MM.1S (cell line): Measurements from ENCODE around the gene PHB1.

Source experiments
- CTCF ChIP-seq: fragments of 300-600 bp; sonication (generic); IDR thresholded peaks from 2 replicates; pipeline ENCODE4 v1.5.1; 2016; ENCODE audit warnings: antibody characterized with exemption, low read length, mixed read lengths
- EZH2 ChIP-seq: fragments of 300-600 bp; sonication (generic); optimal IDR thresholded peaks from 2 replicates; pipeline ENCODE3; 2017; ENCODE audit warnings: low read depth, mild to moderate bottlenecking, antibody characterized with exemption, low read length, mixed read lengths

GRCh38 chr17:49358641-49359247, 55.9 kb downstream of the PHB1 start:
- TF ChIP-seq CTCF (no peak), EZH2 (no peak)
